Measurements from ENCODE around the gene TRAIP.
A peak's percentile ranks its signal among the peaks of the same experiment; 100 is the strongest.

The TRAIP gene

DNA sequence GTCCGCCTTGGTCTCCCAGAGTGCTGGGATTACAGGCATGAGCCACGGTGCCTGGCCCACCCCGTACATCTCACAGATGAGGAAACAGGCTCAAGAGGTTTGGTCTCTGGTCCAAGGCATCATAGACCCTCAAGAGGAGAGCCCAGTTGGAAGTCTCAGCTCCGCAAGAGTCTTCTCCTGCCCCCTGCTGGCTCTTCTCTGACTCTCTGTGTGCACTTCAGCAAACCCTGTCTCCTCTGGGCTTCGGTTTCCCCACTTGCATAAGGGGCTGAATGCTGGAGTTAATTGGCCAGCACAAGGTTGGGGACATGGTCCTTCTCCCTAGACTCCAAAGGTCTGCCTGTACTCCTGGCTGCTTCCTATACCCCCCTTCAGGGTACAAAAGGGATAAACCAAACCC, 43.5 kb upstream of the TRAIP start:
- TF ChIP-seq, protein P1, sequence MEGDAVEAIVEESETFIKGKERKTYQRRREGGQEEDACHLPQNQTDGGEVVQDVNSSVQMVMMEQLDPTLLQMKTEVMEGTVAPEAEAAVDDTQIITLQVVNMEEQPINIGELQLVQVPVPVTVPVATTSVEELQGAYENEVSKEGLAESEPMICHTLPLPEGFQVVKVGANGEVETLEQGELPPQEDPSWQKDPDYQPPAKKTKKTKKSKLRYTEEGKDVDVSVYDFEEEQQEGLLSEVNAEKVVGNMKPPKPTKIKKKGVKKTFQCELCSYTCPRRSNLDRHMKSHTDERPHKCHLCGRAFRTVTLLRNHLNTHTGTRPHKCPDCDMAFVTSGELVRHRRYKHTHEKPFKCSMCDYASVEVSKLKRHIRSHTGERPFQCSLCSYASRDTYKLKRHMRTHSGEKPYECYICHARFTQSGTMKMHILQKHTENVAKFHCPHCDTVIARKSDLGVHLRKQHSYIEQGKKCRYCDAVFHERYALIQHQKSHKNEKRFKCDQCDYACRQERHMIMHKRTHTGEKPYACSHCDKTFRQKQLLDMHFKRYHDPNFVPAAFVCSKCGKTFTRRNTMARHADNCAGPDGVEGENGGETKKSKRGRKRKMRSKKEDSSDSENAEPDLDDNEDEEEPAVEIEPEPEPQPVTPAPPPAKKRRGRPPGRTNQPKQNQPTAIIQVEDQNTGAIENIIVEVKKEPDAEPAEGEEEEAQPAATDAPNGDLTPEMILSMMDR (IDR thresholded peaks at IDR 0.05; ENCODE audit: insufficient read depth, missing control alignments): peak; percentile 53
- DNase-seq (ENCODE audit: insufficient read length, low spot score): no peak
- no peak for FAIRE-seq

DNA sequence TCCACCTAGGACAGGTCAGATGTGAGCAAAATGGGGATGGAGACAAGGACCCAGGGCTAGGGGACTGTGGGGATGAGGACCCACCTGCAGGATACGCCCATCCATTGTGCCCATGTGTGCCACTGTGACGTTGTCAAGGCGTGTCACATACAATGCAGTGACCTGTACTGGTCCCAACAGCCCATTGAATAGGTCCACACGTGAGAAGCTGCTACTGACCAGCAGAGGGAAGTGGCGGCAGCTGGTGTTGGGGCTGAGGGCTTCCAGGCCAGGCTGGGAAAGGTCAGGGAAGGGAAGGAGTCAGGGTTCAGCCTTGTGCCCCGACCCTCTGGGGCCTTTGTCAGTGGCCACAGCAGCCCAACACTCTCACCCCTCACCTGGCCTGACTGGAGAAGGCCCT, 42.6 kb upstream of the TRAIP start:
- FAIRE-seq: no peak
- DNase-seq (ENCODE audit: insufficient read length, low spot score): no peak

GRCh38 chr3:49896345-49896744, 40.0 kb upstream of the TRAIP start:
- TF ChIP-seq, protein P1 (IDR thresholded peaks at IDR 0.05; ENCODE audit: insufficient read depth, missing control alignments): no peak
- FAIRE-seq (no peak), DNase-seq (ENCODE audit: insufficient read length, low spot score) (no peak)

More for the DNA sequence above, 42.6 kb upstream of the TRAIP start:
- TF ChIP-seq, protein P1 (IDR thresholded peaks at IDR 0.05; ENCODE audit: insufficient read depth, missing control alignments): no peak

DNA sequence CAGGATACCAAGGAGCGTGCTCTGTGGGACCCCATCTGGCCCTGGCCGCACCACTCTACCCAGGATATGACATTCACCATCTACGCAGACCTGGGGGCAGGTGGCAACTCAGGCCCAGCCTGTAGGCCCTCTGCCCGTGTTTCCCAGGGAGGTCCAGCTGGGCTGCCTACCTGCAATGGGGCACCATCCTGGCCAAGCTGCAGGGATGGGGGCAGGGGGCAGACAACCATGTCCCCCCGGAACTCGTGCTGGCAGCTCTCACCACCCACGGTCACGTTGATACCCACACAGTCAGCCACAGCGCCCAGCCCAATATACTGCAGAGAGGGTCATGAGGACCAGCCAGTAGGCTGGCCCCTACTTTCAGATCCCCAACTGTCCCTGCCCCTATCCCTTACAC, 39.4 kb upstream of the TRAIP start:
- DNase-seq (ENCODE audit: insufficient read length, low spot score) (no peak), FAIRE-seq (no peak)
- TF ChIP-seq, protein P1 (IDR thresholded peaks at IDR 0.05; ENCODE audit: insufficient read depth, missing control alignments): no peak

- no peak for FAIRE-seq
- TF ChIP-seq, protein P1 (IDR thresholded peaks at IDR 0.05; ENCODE audit: insufficient read depth, missing control alignments): no peak
- DNase-seq (ENCODE audit: insufficient read length, low spot score): no peak
Measured at GRCh38 chr3:49889296-49889695, 32.9 kb upstream of the TRAIP start.

GRCh38 chr3:49886922-49887265, 30.5 kb upstream of the TRAIP start:
- DNase-seq (ENCODE audit: insufficient read length, low spot score): no peak
- TF ChIP-seq, protein P1 (IDR thresholded peaks at IDR 0.05; ENCODE audit: insufficient read depth, missing control alignments): no peak
- no peak for FAIRE-seq

DNA sequence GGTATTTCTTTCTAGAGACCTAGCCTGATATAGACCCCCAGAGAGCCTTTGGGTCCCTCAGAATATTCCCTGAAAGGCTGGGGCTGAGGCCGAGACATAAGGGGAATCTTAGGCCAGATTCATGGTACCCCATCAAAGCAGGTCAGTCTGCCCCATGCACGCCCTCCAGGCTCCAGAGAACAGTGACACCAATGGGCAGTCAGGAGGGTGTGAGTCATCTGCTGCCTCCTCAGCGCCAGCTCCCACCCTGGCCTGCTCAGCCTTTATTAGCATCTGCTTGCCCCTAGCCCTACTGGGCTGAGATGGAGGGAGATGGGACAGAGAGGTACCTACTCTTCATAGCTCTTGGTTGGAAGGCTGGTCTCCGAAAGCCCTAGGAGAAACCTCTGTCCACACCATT, 27.6 kb upstream of the TRAIP start:
- DNase-seq (ENCODE audit: insufficient read length, low spot score): no peak
- FAIRE-seq: no peak
- TF ChIP-seq, protein P1 (IDR thresholded peaks at IDR 0.05; ENCODE audit: insufficient read depth, missing control alignments): no peak
